PC-3 (cell line): Measurements from ENCODE around the gene SLC24A3.

Experiments
- EZH2 ChIP-seq: fragments of 300-600 bp; sonication (generic); IDR thresholded peaks from one replicate; pipeline ENCODE4 v1.6.1; 2017; ENCODE audit warnings: antibody characterized with exemption, mild to moderate bottlenecking, low read length; ENCODE audit not compliant: unreplicated experiment
- EZH2phosphoT487 ChIP-seq: fragments of 300-600 bp; sonication (generic); IDR thresholded peaks from 2 replicates; pipeline ENCODE4 v1.6.1; 2018; ENCODE audit warnings: mild to moderate bottlenecking, antibody characterized with exemption, low read length, borderline replicate concordance
- TF ChIP-seq, protein P1 (sequence below): fragments of 300-600 bp; sonication (generic); conservative IDR thresholded peaks from 2 replicates; pipeline ENCODE4 v1.5.1; 2017; ENCODE audit warnings: antibody characterized with exemption, low read depth, mild to moderate bottlenecking, low read length

DNA sequence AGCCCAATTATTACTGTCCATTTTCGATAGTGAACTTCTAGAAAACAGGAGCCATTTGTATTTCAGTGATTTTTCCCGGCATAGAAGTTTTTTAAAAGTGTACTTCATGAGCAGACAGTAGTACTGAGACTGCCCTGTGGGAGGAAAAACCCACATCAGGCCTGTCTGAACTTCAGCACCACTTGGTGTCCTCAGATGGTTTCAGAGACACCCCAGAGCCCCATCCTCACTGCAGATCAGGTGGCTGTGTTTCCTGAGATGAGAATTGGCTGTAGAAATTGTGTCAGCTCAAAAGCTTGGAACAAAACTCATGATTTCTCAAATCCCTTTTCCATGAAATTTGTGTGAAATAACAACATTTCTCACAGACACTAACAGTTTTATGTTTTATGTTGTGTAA, 435.6 kb downstream of the SLC24A3 start:
- TF ChIP-seq EZH2phosphoT487 = no peak
- TF ChIP-seq, protein P1, sequence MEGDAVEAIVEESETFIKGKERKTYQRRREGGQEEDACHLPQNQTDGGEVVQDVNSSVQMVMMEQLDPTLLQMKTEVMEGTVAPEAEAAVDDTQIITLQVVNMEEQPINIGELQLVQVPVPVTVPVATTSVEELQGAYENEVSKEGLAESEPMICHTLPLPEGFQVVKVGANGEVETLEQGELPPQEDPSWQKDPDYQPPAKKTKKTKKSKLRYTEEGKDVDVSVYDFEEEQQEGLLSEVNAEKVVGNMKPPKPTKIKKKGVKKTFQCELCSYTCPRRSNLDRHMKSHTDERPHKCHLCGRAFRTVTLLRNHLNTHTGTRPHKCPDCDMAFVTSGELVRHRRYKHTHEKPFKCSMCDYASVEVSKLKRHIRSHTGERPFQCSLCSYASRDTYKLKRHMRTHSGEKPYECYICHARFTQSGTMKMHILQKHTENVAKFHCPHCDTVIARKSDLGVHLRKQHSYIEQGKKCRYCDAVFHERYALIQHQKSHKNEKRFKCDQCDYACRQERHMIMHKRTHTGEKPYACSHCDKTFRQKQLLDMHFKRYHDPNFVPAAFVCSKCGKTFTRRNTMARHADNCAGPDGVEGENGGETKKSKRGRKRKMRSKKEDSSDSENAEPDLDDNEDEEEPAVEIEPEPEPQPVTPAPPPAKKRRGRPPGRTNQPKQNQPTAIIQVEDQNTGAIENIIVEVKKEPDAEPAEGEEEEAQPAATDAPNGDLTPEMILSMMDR = no peak
- TF ChIP-seq EZH2 = no peak
